Activated CD4-positive, CD25-positive, alpha-beta regulatory T cell treated with anti-CD3 and anti-CD28 coated beads, Interleukin-2, amount 50 U/mL, for 72 hours (primary cell): Measurements from ENCODE around the gene SP100.
"Not testable (repeated sequence)": the region's sequence is repeated elsewhere in the genome, so short reads cannot be mapped to it uniquely, and the experiment has no call there.

ENCODE experiments used
- DNase-seq: peaks from one replicate; pipeline ENCODE4 v3.0.0; 2021

The SP100 gene

DNA sequence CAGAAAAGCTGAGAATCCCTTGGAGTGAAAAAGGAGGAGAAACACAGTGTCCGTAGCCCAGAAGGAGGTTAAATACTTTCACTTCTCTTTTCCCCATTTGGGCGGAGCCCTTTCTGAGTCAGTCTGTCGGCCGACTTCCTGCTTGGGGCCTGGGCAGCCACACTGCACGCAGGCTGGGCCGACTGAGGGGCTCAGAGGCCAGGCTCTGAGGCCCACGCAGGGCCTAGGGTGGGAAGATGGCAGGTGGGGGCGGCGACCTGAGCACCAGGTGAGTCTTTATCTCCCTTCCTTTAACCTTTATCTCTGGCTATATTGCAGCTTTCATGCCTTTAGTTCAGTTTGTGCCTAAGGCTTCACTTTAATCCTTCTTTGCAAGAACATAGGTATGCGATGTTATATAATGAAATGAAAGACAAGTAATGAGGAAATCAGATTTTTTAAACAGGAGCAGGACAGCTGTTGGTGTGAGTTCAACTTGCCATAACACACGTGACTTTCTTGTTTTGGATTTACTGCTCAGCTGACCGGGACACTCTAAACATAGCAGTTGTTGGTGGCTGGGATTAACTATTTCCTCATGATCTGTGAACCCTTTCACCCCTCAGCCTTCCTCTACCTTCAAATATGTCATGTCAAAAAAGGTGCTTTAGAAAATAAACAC is at the start of gene SP100:
SP100 (plus strand) TSS at position 141 of the 661 bp plus-strand sequence; CDS start at position 237, 96 bp downstream.
- DNase-seq: peak; percentile 70

DNA sequence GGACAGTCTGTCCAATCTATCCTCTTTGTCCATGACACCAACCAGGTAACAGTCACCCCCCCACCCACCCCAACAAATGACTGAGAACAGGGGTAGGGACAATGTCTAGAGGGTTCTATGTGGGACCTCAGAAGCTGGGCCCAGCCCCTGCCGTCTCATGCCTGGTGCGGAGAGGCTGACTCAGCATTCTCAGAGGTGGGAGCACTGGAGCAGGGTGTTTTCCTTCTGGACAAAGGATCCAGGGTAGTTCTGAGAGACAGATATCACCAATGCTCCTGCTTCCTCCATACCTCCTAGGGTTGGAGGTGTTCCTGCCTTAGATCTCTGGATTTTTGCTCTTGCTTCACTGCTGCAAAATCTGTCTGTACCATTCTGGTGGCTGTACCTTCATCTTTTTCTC is 33.9 kb upstream of the SP100 start:
- no peak for DNase-seq

DNA sequence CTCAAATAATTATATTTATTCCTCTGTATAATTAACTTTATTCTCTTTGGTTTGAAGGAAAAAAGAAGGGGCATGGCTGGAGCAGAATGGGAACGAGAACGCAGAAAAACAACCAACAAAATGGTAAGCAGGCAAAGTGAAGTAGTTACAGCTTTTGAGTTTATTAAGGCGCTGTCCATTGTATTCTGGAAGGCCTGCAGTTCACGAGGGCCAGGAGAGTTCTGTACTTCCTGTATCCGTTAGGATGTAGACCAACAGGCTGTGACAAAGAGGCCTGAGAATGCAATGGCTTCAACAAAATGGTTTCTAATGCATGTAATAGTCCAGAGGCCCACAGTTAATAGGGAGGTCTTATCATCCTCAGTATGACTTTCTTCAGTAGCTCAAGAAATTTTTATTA is 32.5 kb upstream of the SP100 start:
- no peak for DNase-seq

DNA sequence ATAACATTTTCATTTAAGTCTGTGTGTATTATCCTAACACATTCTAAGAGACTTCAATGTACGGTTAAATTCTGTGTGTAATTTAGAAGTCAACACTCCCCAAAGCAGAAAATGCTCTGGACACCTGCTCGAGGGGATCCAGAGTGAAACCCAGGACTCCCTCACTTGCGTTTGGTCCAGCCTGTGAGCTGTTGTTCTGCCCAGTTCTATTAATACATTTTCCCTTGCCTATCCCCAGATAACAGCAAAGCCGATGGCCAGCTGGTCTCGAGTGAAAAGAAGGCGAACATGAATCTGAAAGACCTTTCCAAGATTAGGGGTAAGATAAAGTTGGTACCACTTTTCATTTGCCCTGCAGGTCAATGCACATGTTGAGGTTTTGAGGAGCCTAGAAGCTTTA is 31.0 kb upstream of the SP100 start:
- DNase-seq: no peak

DNA sequence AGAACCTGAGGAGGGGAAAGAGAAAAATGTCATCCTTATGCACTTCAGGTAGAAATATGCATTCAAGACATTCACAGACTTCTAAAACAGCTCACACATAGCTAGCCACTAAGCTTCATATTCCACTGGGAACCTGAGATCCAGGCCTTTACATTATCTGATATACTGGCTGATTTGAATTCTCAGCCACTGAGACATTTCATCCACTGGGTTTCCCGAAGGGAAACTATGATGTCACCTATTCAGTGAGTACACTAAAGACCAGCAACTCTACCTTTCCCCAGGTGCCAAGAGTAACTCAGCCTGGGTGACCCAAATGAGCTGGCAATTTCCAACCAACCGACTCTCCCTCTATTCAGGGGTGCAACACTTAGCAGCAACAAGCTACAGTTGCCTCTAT is 21.7 kb upstream of the SP100 start:
- no peak for DNase-seq

DNA sequence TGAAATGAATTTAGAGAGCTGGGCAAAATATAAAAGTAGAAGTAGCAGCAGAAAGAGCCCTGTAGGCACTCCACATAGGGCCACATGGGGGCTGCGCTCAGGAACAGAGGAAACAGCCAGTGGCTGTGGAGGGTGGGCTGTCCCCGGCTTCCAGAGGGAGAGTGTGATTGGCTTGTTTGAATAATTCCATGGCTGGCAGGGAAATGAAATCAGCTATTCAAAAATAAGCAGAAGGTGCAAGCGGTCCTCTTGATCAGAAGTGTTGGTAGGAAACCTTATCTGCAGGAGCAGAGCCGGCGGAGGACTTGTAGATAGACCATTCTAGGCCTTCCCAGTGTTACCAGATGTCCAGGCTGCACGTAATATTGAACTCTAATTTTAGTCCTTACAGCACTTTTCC is 17.3 kb upstream of the SP100 start:
- DNase-seq: not testable (repeated sequence)

DNA sequence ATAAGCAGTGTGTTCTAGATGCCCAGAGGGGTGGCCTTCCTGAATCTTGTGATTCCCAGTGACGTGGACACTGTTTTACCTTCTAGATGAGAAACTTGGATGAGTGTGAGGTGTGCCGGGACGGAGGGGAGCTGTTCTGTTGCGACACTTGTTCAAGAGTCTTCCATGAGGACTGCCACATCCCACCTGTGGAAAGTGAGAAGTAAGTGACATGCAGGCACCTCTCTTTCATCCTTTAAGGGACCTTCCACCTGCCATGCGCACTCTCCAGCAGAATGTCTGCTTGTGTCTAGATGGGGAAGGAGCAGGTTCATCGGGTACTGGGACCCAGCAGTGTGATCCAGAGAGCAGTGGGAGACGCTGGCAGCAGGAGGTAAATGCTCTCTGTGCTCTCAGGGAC is 16.0 kb upstream of the SP100 start:
- DNase-seq: no peak

DNA sequence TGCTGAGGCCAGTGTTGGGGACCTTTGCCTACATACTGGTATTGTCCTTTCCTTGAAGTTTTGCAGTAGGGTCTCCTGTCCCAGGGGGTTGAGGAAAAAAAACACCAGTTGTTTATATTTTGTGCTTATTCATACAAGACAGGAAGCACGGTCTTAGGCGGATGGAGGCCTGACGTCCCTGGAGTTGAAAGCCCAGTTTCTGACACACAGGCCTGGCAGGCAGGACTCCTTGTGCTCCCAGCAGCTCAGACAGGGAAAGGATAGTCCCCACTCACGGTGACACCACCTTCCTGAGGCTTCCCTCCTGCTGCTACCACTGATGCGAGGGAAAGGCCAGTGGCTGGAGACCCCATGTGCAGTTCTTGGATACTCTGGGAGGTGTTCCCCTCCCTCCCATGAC is 15.5 kb upstream of the SP100 start:
- no peak for DNase-seq

DNA sequence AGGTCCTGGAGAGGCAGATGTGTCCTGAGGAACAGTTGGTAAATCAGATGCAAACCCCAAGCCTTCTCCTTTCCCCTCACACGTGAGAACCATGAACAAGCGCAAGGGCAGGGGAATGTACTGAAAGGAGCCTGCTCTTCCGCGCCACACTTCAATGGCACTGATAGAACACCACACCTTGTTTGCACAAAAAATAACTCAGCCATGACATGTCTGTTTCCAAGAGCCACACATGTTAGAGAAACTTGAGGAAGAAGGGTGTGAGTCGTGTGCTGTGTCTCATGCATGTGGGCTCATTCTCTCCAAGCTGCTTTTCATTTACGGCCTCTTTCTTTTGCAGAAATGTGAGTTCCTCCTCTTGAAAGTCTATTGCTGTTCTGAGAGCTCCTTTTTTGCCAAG is 15.0 kb upstream of the SP100 start:
- DNase-seq: not testable (repeated sequence)

DNA sequence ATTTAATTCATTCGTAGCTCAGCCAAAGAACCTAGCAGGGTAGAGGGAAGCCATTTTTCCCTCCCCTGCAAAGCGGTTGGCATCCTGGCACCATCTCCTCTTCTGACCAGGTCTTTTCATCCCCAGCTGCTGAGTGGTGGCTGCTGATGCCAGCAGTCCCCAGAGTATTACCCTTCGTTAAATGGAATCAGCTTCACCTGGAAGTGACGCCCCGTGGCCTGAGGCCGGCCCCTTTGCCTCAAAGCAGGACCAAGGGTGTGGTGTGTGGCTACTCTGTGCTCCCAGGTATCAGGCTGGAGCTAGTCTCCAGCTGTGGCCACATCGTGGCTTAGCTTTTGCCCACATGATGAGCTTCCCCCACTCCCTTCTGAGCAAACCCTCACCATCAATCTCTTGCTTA is 12.3 kb upstream of the SP100 start:
- no peak for DNase-seq

DNA sequence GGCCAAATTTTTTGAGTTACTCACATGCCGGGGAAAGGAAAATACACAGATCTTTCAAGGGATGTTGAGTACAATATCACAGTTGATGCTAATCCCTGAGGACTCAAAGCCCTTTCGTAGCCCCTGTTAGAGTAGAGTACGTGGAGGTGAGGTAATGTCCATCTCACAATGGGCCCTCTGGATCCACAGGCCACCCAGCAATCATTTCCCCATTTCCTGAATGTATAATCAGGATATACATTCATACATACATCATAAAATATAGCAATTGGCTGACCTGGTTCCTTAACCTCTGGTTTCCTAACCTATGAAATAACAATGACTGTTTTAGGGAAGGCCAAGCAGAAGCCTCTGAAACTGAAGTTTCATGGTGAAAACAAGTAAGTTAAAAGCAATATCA is 10.2 kb upstream of the SP100 start:
- DNase-seq: no peak

DNA sequence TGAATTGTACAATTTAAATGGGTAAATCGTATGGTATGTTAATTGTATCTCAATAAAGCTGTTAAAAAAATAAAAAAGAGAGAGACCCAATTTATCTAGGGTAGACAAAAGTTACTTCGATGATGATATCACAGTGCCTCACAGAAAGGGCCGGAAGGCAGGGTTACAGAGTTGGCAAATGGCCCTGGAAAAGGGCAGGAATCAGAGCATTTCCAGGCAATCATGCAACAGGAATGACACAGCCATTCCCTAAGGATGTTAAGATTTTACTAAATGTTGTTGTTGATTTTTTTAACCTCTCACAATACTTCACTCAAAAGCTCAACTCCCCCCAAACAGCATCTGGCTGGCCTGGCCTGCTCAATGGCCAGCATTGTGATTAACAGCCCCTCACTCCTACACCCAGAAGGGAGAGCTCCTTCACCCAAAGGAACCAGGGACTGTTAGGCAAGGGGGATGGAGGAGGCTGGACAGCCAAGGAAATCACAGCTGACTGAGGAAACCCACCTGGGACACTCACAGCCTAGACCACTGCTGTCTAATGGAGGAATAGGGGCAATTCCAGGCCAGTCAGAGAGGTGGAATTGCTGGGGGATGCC is 7.7 kb upstream of the SP100 start:
- DNase-seq: no peak

DNA sequence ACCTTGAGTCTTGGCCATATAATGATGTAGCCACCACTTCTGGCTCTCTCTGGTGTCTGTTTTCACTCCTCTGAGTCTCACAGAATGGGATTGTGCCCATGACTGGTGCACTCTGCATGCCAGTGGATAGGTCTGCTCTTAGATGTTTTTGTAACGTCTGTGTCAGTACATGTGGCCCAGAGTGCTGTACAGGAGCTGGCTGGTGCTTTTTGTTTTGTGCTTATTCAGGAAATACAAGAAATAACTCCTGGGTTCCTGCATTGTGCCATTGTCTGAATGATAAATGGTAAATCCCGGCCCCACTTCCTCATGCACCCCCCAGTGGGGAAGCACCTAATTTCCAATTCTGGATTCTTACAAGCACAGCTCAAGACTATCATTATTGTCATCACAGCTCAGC is 6.7 kb upstream of the SP100 start:
- not testable (repeated sequence) for DNase-seq

DNA sequence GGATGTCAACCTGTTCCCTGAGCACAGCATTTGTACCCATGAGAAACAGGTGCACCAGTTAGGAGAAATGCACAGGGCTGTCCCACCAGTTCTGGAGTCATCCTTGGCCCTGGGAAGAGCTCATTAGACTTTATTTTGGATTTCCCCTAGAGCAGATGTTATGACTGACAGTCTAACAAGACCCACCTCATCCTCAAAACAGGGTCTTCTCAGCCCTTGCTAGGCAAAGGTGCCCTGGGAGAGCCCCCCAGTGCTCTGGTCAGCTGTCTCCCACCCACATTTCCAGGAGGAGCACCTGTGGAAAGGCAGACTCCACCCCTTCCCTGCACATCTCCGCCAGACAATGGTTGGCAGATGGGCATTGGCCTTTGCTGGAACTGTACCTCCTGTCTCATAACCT is 5.7 kb upstream of the SP100 start:
- DNase-seq: no peak

DNA sequence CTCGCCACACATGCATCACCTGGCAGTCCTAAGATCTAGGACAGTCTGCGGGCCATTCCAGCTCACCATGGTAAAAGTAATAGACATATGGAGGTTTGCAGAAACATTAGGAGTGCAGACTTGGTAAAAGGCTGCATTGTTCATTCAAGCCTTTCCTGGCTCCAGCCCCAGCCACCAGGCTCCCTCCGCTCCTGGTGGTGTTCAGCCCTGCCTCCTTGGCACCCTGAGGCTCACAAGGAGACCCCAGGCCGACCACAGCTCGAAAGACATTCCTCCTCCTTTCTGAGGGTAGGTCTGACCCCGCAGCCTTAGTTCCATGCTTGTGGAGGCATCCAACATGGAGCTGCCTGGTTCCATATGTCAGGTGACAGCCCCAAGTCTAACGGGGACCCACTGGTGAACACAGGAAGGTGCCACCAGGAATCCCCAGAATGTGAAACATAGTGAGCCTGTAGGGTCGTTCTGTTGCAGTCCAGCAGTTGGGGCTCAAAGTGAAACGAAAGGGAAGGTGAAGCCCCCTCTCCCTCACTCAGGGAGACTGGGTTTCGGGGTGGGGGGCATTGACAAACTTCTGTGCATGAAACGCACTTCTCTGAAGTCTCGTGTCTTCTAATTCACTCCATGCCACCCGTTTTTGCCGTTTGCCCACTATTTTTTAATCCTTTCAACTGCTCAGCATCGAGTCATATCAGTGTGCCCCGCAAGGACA is 5.0 kb upstream of the SP100 start:
- no peak for DNase-seq

DNA sequence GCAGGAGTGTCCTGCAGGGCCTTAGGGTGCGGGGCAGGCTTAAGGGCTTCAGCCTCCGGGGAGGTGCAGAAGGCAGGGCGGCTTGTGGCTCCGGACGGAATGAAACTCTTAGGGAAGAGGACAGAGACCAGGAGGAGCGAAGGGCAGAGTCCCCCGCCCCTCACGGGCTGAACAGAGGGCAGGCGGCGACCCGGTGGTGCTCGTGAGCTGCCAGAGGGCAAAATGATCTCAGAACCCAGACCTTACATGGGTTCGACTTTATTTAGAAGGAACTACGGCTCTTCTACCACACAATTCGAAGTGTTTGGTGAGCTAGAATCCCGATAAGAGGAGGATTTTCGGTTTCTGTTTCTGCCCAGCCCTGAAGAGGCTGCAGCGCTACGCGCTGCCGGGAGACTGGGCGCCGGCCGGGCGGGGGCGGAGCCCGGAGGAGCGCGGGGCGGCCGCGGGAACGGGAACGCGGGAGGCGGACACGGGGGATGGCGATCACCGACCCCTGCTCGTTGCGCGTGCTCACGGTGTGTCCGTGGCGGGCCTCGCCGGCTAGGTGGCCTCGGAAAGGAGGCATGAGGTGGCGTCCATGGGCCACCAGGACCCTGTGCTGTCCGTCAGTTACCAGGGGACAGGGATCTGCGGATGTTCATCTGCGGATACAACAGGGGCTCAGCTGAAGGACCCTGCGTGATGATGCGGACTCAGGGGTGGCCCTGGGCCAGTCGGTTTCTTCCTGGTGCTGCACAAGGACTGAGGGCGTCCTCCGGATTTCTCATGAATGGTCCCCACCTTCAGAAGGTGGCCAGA is 4.2 kb upstream of the SP100 start:
- DNase-seq: peak; percentile 73

DNA sequence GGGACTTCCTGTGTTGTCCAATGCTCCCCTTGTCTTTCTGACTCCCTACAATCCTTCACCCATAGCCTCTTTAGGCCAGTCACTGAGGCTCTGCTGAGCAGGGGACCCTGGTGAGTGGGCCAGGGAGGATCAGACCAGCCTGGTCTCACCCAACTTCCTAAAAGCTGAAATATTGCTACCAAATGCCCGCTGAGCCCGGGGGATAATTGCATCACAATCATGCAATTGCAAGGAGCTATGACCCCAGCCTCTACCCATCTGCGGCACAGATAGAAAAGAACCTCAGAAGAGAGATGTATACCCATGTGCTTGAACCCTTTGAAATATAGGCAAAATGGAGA is 3.7 kb upstream of the SP100 start:
- DNase-seq: no peak

DNA sequence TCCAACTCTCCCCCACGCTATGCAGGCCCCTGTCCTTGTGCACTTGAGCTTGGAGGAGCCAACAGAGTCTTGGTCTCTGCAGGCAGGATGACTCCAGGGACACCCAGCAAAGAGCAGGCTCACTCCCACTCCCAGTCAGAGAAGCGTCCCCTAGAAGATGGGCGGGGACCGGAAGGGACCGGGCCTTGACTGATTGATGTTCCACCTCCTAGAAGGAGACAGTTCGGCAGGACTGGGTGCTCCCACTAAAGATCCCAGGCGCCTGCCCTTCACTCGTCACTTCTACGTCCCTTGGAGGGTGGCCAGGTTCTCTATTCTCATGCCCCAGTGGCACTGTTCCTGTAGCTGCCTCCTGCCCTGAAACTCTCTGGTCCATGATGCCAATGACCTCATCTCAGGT is 3.2 kb upstream of the SP100 start:
- DNase-seq: no peak

DNA sequence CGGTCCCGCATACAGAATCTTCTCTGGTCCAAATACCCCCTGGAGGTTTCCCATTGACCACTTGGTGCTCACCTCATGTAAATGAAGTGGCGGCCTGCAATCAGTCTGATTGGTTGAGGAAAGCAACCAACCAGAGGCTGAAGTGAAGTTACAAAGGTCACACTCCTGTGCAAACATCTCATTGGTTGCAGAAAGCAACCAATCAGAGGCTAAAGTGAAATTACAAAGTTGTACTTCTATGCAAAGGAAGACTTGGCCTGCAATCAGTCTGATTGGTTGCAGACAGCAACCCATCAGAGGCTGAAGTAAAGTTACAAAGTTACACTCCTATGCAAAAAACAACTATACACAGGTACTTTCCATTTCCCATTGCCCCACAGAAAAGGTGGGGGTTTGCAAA is 2.5 kb upstream of the SP100 start:
- DNase-seq: no peak

DNA sequence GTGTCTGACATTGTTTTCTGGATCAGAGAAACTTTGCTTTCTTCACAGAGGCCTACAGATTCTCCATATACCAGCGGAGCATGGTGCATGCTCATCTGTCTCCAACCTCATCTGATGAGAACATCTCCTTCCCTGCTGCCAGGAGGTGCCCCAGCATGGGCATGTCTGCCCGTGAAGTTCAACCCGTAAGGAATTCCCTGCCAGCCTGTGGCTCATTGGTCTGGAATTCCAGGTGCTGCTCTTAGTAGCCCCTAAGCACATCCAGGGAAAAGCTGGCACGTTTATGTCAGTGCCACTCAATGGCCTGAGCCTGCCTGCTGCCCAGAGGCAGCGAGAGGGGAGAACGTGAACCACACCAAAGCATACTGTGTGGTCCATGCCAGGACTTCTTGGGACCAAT is 1.7 kb upstream of the SP100 start:
- DNase-seq: no peak

DNA sequence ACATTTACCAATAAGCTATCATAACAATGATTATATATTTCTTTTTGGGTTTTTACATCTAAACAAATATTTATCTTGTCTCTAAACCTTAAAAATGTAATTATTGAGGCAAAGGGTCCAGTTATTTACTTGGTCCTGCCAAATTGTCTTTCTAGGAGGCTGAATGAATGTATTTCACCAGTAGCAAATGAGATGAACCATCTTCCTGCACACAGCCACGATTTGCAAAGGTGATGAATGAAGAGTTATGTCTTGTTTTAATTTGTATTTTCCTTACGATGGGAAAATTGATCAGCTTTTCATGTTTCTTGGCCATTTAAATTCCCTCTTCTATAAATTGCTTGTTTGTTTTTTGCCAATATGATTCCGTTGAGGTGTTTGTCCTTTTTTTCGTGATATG is 1.4 kb downstream of the SP100 start:
- no peak for DNase-seq

DNA sequence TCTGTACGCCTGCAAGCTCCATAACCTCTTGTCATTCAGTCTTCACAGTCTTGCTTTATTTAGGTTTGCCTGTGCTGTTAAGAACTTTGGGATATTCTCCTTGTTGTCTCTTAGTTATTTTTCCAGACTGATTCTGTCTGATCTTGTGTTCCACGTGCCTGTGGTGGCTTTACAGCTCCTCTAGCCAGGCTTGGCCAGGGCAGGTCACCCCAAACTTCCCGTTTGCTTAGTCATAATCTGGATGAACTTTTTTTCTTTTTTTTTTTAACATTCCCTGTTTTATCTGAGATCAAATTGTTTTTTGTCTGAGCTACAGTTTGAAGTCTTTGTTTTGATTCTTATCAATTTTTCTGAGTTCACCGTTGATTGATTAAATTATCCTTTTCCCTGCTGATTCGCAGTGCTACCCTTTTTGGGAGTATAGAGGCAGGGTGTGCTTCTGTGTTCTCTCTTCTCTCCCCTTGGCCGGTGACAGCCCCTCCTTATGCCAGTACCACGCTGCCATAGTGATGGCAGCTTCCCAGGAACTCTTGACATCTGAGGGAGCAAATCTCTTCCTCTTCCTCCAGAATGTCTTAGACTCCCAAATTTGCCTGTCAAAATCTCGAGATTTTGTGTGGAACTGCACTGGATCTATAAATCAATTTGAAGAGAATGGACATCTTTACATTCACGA is 2.5 kb downstream of the SP100 start:
- DNase-seq: no peak

DNA sequence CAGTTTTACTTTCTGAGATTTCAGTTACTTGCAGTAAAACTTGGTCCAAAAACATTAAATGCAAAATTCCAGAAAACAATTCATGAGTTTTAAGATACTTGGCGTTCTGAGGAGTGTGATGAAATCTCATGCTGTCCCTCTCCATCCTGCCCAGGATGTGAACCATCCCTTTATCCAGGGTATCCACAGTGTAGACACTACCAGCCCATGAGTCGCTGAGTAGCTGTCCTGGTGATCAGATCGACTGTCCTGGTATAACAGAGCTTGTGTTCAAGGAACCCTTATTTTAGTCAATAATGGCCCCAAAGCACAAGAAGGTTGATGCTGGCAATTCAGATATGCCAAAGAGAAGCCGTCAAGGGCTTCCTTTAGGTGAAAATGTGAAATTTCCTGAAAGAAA is 3.2 kb downstream of the SP100 start:
- DNase-seq: no peak
